ENCODE measurements around the gene COX7B. TPM values are rescaled to one million over a fixed set of nuclear protein-coding genes. Genes with fewer than 3 reads are reported as not detected.
"Not testable (repeated sequence)": the region's sequence is repeated elsewhere in the genome, so short reads cannot be mapped to it uniquely, and the experiment has no call there.

Gene COX7B
- total RNA-seq, 1 donor from 2014 or later, result 228 TPM

GRCh38 chrX:77900688-77901087, 1.4 kb downstream of the COX7B start:
- no peaks in the 10 kb centered on the region for H3K36me3 ChIP-seq (ENCODE audit: control insufficient read depth, insufficient read depth, low read length)
- H3K27me3 ChIP-seq (ENCODE audit: control insufficient read depth, insufficient read depth, low read length), result no peaks in the 10 kb centered on the region
- H3K4me3 ChIP-seq (ENCODE audit: low read depth, low read length), result peak overlapping the region; percentile 50
- DNase-seq (ENCODE audit: low read depth), result no peak
- TF ChIP-seq CTCF (IDR thresholded peaks at IDR 0.05; ENCODE audit: insufficient read depth, low read length, poor library complexity, severe bottlenecking), result no peak

GRCh38 chrX:77901506-77901905, 2.2 kb downstream of the COX7B start:
- Histone ChIP-seq H3K36me3 (ENCODE audit: control insufficient read depth, insufficient read depth, low read length) (no peaks in the 10 kb centered on the region), H3K27me3 (ENCODE audit: control insufficient read depth, insufficient read depth, low read length) (no peaks in the 10 kb centered on the region), H3K4me3 (ENCODE audit: low read depth, low read length) (no peak overlapping the region)
- no peak for DNase-seq (ENCODE audit: low read depth)
- no peak for TF ChIP-seq CTCF (IDR thresholded peaks at IDR 0.05; ENCODE audit: insufficient read depth, low read length, poor library complexity, severe bottlenecking)

GRCh38 chrX:77910108-77910840, 11.0 kb downstream of the COX7B start, which contains the start of gene ATP7A:
TSS of gene ATP7A (plus strand) at chrX:77910693. CDS start at chrX:77971642, 60,949 bp downstream.
- H3K27me3 ChIP-seq (ENCODE audit: control insufficient read depth, insufficient read depth, low read length), result no peaks in the 10 kb centered on the region
- peak; percentile 32 for DNase-seq (ENCODE audit: low read depth)
- TF ChIP-seq CTCF (IDR thresholded peaks at IDR 0.05; ENCODE audit: insufficient read depth, low read length, poor library complexity, severe bottlenecking), result peak; percentile 51

GRCh38 chrX:77917294-77917933, 18.1 kb downstream of the COX7B start:
- no peaks in the 10 kb centered on the region for H3K27me3 ChIP-seq (ENCODE audit: control insufficient read depth, insufficient read depth, low read length)
- no peak for DNase-seq (ENCODE audit: low read depth)
- H3K36me3 ChIP-seq (ENCODE audit: control insufficient read depth, insufficient read depth, low read length), result no peaks in the 10 kb centered on the region
- H3K4me3 ChIP-seq (ENCODE audit: low read depth, low read length), result no peak overlapping the region
- TF ChIP-seq CTCF (IDR thresholded peaks at IDR 0.05; ENCODE audit: insufficient read depth, low read length, poor library complexity, severe bottlenecking), result no peak

More at GRCh38 chrX:77910108-77910840, 11.0 kb downstream of the COX7B start, which contains the start of gene ATP7A:
- peak within 1 kb of the TSS; percentile 53 for H3K4me3 ChIP-seq (ENCODE audit: low read depth, low read length)
- no peaks in the 10 kb centered on the region for H3K36me3 ChIP-seq (ENCODE audit: control insufficient read depth, insufficient read depth, low read length)

- no peaks in the 10 kb centered on the region for H3K36me3 ChIP-seq (ENCODE audit: control insufficient read depth, insufficient read depth, low read length)
- H3K4me3 ChIP-seq (ENCODE audit: low read depth, low read length), result no peak overlapping the region
- no peak for TF ChIP-seq CTCF (IDR thresholded peaks at IDR 0.05; ENCODE audit: insufficient read depth, low read length, poor library complexity, severe bottlenecking)
- DNase-seq (ENCODE audit: low read depth), result no peak
- no peaks in the 10 kb centered on the region for H3K27me3 ChIP-seq (ENCODE audit: control insufficient read depth, insufficient read depth, low read length)
Measured at GRCh38 chrX:77918568-77918967, 19.3 kb downstream of the COX7B start.

GRCh38 chrX:77919370-77919769, 20.1 kb downstream of the COX7B start:
- not testable (repeated sequence) for H3K4me3 ChIP-seq (ENCODE audit: low read depth, low read length); H3K27me3 ChIP-seq (ENCODE audit: control insufficient read depth, insufficient read depth, low read length); H3K36me3 ChIP-seq (ENCODE audit: control insufficient read depth, insufficient read depth, low read length); DNase-seq (ENCODE audit: low read depth)

Measured in kidney epithelial cell (primary cell).